ENCODE results near the gene SPOPL. TPM values are rescaled to one million over a fixed set of nuclear protein-coding genes. Genes with fewer than 3 reads are reported as not detected.

The SPOPL gene
- total RNA-seq (2022) (31.6 and 32.9 TPM in 2 replicates), Bru-seq, nascent RNA (percentile 92 among the genes with signal in this experiment), BruChase-seq, experiment 1, labeled RNA remaining after a 2-hour chase (percentile 91 among the genes with signal in this experiment), BruChase-seq, experiment 2, labeled RNA remaining after a 6-hour chase (percentile 83 among the genes with signal in this experiment)
- long read RNA-seq, full-length matches to known transcripts, result 11 of 26 reads
- long read RNA-seq, partial matches to known transcripts, result 3 of 26 reads
- long read RNA-seq, other reads (novel, unspliced or antisense), result 12 of 26 reads

- Mint-ChIP-seq H3K36me3 (ENCODE audit: insufficient read depth, unreplicated experiment) (peaks cover 10% of the 10 kb centered on the region), H3K27ac (ENCODE audit: unreplicated experiment) (peak within 1 kb of the TSS; percentile 92), H3K4me1 (ENCODE audit: low read depth, unreplicated experiment) (peaks cover 14% of the 10 kb centered on the region), H3K27me3 (ENCODE audit: insufficient read depth, unreplicated experiment) (no peaks in the 10 kb centered on the region), H3K9me3 (ENCODE audit: unreplicated experiment) (no peaks in the 10 kb centered on the region), H3K4me3 (ENCODE audit: unreplicated experiment) (peak within 1 kb of the TSS; percentile 88)
- peak; percentile 10 to 21 for TF ChIP-seq CTCF (IDR thresholded peaks at IDR 0.05; ENCODE audit: insufficient read depth in 1 of 2, low read depth in 1 of 2, low read length in 1 of 2, severe bottlenecking in 1 of 2, unreplicated experiment in 1 of 2)
- Histone ChIP-seq H3K4me3 (ENCODE audit: low read depth, low read length) (peak within 1 kb of the TSS; percentile 89), H3K4me1 (peaks cover 37% of the 10 kb centered on the region), H3K27me3 (replicated peaks; ENCODE audit: control insufficient read depth, insufficient read depth, low read length) (no peaks in the 10 kb centered on the region), H3K36me3 (ENCODE audit: control insufficient read depth, insufficient read depth, low read length) (no peaks in the 10 kb centered on the region), H3K9me3 (no peaks in the 10 kb centered on the region)
- intact Hi-C loops (cut with micrococcal nuclease; ENCODE audit: unreplicated experiment), result loop anchor here (1.0 to 10.0 kb wide), 6 partner anchors 10 to 539 kb away; partner anchors contain the start of gene HNMT
- no TSS peak for BruUV-seq (replicated peaks)
- POLR2A ChIA-PET, result interaction anchor here (0.5 to 1.2 kb wide), 5 partner anchors 10 to 67 kb away, joined by 3 to 9 read pairs (median 3); no protein-coding TSS in a partner anchor
- CTCF ChIA-PET, result interaction anchor here (0.6 to 1.2 kb wide), 5 partner anchors 10 to 328 kb away, joined by 3 to 5 read pairs (median 4); no protein-coding TSS in a partner anchor
- peak; percentile 94 to 97 for DNase-seq
Observed at GRCh38 chr2:138501425-138502254, at the start of gene SPOPL. Gene SPOPL (plus strand): TSS chr2:138501770. CDS start chr2:138550217, 48,447 bp downstream.

- Histone ChIP-seq H3K27me3 (replicated peaks; ENCODE audit: control insufficient read depth, insufficient read depth, low read length) (no peaks in the 10 kb centered on the region), H3K4me1 (peaks cover 31% of the 10 kb centered on the region), H3K36me3 (ENCODE audit: control insufficient read depth, insufficient read depth, low read length) (no peaks in the 10 kb centered on the region), H3K9me3 (no peaks in the 10 kb centered on the region), H3K4me3 (ENCODE audit: low read depth, low read length) (no peak overlapping the region)
- TF ChIP-seq CTCF (IDR thresholded peaks at IDR 0.05; ENCODE audit: insufficient read depth in 1 of 2, low read depth in 1 of 2, low read length in 1 of 2, severe bottlenecking in 1 of 2, unreplicated experiment in 1 of 2), result no peak
- Mint-ChIP-seq H3K4me1 (ENCODE audit: low read depth, unreplicated experiment) (peaks cover 36% of the 10 kb centered on the region), H3K36me3 (ENCODE audit: insufficient read depth, unreplicated experiment) (no peaks in the 10 kb centered on the region), H3K9me3 (ENCODE audit: unreplicated experiment) (peaks cover 7% of the 10 kb centered on the region), H3K27me3 (ENCODE audit: insufficient read depth, unreplicated experiment) (no peaks in the 10 kb centered on the region), H3K27ac (ENCODE audit: unreplicated experiment) (no peak overlapping the region), H3K4me3 (ENCODE audit: unreplicated experiment) (no peak overlapping the region)
- DNase-seq, result no peak
- POLR2A ChIA-PET, result no interaction called here
- intact Hi-C loops (cut with micrococcal nuclease; ENCODE audit: unreplicated experiment), result no loop called here
- CTCF ChIA-PET, result no interaction called here
- no TSS peak for BruUV-seq (replicated peaks)
Observed at GRCh38 chr2:138452324-138452723, 49.2 kb upstream of the SPOPL start.

- Histone ChIP-seq H3K36me3 (ENCODE audit: control insufficient read depth, insufficient read depth, low read length) (no peaks in the 10 kb centered on the region), H3K27me3 (replicated peaks; ENCODE audit: control insufficient read depth, insufficient read depth, low read length) (no peaks in the 10 kb centered on the region), H3K9me3 (no peaks in the 10 kb centered on the region), H3K4me3 (ENCODE audit: low read depth, low read length) (no peak overlapping the region), H3K4me1 (peaks cover 22% of the 10 kb centered on the region)
- Mint-ChIP-seq H3K4me1 (ENCODE audit: low read depth, unreplicated experiment) (peaks cover 21% of the 10 kb centered on the region), H3K27ac (ENCODE audit: unreplicated experiment) (no peak overlapping the region), H3K36me3 (ENCODE audit: insufficient read depth, unreplicated experiment) (no peaks in the 10 kb centered on the region), H3K4me3 (ENCODE audit: unreplicated experiment) (no peak overlapping the region), H3K27me3 (ENCODE audit: insufficient read depth, unreplicated experiment) (no peaks in the 10 kb centered on the region), H3K9me3 (ENCODE audit: unreplicated experiment) (peaks cover 21% of the 10 kb centered on the region)
- BruUV-seq (replicated peaks), result no TSS peak
- no peak for DNase-seq
- TF ChIP-seq CTCF (IDR thresholded peaks at IDR 0.05; ENCODE audit: insufficient read depth in 1 of 2, low read depth in 1 of 2, low read length in 1 of 2, severe bottlenecking in 1 of 2, unreplicated experiment in 1 of 2), result no peak
- ChIA-PET POLR2A (interaction anchor here (0.6 kb wide), 1 partner anchor 62 kb away, joined by 3 read pairs; no protein-coding TSS in a partner anchor), CTCF (interaction anchor here (0.7 kb wide), 1 partner anchor 333 kb away, joined by 3 read pairs; no protein-coding TSS in a partner anchor)
- intact Hi-C loops (cut with micrococcal nuclease; ENCODE audit: unreplicated experiment), result no loop called here
Observed at GRCh38 chr2:138453815-138454214, 47.8 kb upstream of the SPOPL start.

Data from Caco-2 (cell line).